ENCODE results near the gene NEK6. TPM values are rescaled to one million over a fixed set of nuclear protein-coding genes. Genes with fewer than 3 reads are reported as not detected.

The NEK6 gene
- total and polyA plus RNA-seq, 10 of the 15 experiments (the other 5 are each of a cell fraction or from before 2014, with no cell fraction given) = 31.3 to 161 (median 89.2) TPM

DNA sequence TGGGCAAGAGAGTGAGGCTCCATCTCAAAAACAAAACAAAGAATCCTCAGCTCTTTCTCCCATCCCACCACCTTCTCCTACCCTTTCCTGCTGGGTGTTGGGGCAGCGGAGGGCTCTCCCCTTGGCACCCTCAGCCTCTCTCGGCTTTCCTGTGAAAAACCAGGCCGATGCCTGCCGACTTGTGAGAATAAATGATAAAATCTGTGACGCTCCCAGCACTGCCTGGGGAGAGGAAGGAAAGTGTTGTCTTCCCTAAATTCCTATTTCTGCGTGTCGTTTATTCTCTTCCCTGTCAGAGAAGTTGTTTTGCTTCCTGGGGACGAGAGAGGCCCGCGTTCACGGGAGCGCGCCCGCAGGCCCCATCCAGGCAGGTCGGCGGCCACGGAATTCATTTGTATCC, 19.7 kb downstream of the NEK6 start:
- in situ Hi-C loops (cut with MboI) (loop anchor here (25.0 kb wide), 1 partner anchor 140 kb away; no protein-coding TSS in a partner anchor), intact Hi-C loops (cut with micrococcal nuclease; ENCODE audit: unreplicated experiment) (no loop called here)
- Histone ChIP-seq H2AFZ (ENCODE audit: control insufficient read depth, low read depth, low read length) (no peak overlapping the region), H3K4me3 (no peak overlapping the region), H3K27ac (ENCODE audit: control insufficient read depth, insufficient read depth) (no peak overlapping the region), H3K27me3 (replicated peaks in 1 of 2; ENCODE audit: control insufficient read depth in 2 of 2, insufficient read depth in 2 of 2, low read length in 1 of 2) (no peaks in the 10 kb centered on the region), H3K36me3 (ENCODE audit: control insufficient read depth in 2 of 2, insufficient read depth in 2 of 2, low read length in 1 of 2) (peaks cover 19 to 23% of the 10 kb centered on the region in 2 experiments), H3K9ac (ENCODE audit: control insufficient read depth, insufficient read depth, low read length) (no peak overlapping the region), H3K4me2 (ENCODE audit: control insufficient read depth, insufficient read depth) (no peak overlapping the region), H3K4me1 (ENCODE audit: control insufficient read depth, insufficient read depth, low read length) (peaks cover 3% of the 10 kb centered on the region; the same call in 1 of the 2 replicates), H3K9me3 (replicated peaks; ENCODE audit: control insufficient read depth, insufficient read depth, low read length) (no peaks in the 10 kb centered on the region; the same call in 2 of the 3 replicates), H3K79me2 (ENCODE audit: control insufficient read depth, insufficient read depth, low read length) (peaks cover 93% of the 10 kb centered on the region), H4K20me1 (ENCODE audit: control insufficient read depth, insufficient read depth) (peaks cover 13% of the 10 kb centered on the region)
- ChIA-PET SMC1A (ENCODE audit: uncharacterized antibody, unreplicated experiment) (interaction anchor here (0.7 kb wide), 1 partner anchor 13 kb away, joined by 3 read pairs; no protein-coding TSS in a partner anchor), RAD21 (ENCODE audit: unreplicated experiment) (no interaction called here), POLR2A (no interaction called here), CTCF (interaction anchor here (1.1 to 1.4 kb wide), 2 partner anchors 12 to 151 kb away, joined by 4 read pairs; no protein-coding TSS in a partner anchor)
- BruUV-seq (replicated peaks) = no TSS peak
- TF ChIP-seq SMC3 (IDR thresholded peaks at IDR 0.05; ENCODE audit: borderline replicate concordance, low read length) = no peak
- TF ChIP-seq, protein P1, sequence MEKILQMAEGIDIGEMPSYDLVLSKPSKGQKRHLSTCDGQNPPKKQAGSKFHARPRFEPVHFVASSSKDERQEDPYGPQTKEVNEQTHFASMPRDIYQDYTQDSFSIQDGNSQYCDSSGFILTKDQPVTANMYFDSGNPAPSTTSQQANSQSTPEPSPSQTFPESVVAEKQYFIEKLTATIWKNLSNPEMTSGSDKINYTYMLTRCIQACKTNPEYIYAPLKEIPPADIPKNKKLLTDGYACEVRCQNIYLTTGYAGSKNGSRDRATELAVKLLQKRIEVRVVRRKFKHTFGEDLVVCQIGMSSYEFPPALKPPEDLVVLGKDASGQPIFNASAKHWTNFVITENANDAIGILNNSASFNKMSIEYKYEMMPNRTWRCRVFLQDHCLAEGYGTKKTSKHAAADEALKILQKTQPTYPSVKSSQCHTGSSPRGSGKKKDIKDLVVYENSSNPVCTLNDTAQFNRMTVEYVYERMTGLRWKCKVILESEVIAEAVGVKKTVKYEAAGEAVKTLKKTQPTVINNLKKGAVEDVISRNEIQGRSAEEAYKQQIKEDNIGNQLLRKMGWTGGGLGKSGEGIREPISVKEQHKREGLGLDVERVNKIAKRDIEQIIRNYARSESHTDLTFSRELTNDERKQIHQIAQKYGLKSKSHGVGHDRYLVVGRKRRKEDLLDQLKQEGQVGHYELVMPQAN (conservative IDR thresholded peaks at IDR 0.05) = no peak
- TF ChIP-seq RB1 (IDR thresholded peaks at IDR 0.05; ENCODE audit: borderline replicate concordance) = no peak
- TF ChIP-seq, protein P2, sequence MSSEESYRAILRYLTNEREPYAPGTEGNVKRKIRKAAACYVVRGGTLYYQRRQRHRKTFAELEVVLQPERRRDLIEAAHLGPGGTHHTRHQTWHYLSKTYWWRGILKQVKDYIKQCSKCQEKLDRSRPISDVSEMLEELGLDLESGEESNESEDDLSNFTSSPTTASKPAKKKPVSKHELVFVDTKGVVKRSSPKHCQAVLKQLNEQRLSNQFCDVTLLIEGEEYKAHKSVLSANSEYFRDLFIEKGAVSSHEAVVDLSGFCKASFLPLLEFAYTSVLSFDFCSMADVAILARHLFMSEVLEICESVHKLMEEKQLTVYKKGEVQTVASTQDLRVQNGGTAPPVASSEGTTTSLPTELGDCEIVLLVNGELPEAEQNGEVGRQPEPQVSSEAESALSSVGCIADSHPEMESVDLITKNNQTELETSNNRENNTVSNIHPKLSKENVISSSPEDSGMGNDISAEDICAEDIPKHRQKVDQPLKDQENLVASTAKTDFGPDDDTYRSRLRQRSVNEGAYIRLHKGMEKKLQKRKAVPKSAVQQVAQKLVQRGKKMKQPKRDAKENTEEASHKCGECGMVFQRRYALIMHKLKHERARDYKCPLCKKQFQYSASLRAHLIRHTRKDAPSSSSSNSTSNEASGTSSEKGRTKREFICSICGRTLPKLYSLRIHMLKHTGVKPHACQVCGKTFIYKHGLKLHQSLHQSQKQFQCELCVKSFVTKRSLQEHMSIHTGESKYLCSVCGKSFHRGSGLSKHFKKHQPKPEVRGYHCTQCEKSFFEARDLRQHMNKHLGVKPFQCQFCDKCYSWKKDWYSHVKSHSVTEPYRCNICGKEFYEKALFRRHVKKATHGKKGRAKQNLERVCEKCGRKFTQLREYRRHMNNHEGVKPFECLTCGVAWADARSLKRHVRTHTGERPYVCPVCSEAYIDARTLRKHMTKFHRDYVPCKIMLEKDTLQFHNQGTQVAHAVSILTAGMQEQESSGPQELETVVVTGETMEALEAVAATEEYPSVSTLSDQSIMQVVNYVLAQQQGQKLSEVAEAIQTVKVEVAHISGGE (CRISPR knock-in tag; IDR thresholded peaks at IDR 0.05) = no peak
- TF ChIP-seq, protein P3, sequence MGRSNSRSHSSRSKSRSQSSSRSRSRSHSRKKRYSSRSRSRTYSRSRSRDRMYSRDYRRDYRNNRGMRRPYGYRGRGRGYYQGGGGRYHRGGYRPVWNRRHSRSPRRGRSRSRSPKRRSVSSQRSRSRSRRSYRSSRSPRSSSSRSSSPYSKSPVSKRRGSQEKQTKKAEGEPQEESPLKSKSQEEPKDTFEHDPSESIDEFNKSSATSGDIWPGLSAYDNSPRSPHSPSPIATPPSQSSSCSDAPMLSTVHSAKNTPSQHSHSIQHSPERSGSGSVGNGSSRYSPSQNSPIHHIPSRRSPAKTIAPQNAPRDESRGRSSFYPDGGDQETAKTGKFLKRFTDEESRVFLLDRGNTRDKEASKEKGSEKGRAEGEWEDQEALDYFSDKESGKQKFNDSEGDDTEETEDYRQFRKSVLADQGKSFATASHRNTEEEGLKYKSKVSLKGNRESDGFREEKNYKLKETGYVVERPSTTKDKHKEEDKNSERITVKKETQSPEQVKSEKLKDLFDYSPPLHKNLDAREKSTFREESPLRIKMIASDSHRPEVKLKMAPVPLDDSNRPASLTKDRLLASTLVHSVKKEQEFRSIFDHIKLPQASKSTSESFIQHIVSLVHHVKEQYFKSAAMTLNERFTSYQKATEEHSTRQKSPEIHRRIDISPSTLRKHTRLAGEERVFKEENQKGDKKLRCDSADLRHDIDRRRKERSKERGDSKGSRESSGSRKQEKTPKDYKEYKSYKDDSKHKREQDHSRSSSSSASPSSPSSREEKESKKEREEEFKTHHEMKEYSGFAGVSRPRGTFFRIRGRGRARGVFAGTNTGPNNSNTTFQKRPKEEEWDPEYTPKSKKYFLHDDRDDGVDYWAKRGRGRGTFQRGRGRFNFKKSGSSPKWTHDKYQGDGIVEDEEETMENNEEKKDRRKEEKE (IDR thresholded peaks at IDR 0.05) = no peak
- ATAC-seq = no peak
- WGBS (ENCODE audit: insufficient coverage, insufficient replicate concordance, low lambda C conversion rate, missing lambda C conversion rate) = 99% methylated on average over 17 of the region's 17 CpGs
- FAIRE-seq = no peak
- no peak for DNase-seq (ENCODE audit: low read depth, low spot score)

Data from GM12878 (cell line).